Measurements from ENCODE around the gene DACH1.

DNA sequence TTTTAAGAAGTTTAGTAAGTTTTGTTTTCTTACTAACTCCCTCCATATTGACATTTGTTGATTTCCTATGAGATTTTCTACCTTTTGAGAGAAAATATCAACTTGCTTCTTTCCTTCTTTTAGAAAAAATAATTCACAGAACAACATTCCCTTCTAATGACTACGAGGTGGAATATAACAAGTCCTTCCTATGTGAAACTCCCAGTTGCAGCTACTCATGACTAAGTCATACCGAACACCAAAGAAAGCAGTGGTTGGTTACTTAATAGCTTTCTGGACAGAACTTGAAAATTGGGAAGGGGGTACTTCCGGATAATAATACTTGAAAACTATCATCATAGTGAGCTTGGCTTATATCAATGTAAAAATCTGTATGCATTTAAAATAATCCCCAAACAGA lies 144.8 kb downstream of the DACH1 start:
- TF ChIP-seq POLR2A (IDR thresholded peaks at IDR 0.05): no peak
- TF ChIP-seq, protein P1, sequence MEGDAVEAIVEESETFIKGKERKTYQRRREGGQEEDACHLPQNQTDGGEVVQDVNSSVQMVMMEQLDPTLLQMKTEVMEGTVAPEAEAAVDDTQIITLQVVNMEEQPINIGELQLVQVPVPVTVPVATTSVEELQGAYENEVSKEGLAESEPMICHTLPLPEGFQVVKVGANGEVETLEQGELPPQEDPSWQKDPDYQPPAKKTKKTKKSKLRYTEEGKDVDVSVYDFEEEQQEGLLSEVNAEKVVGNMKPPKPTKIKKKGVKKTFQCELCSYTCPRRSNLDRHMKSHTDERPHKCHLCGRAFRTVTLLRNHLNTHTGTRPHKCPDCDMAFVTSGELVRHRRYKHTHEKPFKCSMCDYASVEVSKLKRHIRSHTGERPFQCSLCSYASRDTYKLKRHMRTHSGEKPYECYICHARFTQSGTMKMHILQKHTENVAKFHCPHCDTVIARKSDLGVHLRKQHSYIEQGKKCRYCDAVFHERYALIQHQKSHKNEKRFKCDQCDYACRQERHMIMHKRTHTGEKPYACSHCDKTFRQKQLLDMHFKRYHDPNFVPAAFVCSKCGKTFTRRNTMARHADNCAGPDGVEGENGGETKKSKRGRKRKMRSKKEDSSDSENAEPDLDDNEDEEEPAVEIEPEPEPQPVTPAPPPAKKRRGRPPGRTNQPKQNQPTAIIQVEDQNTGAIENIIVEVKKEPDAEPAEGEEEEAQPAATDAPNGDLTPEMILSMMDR (IDR thresholded peaks at IDR 0.05): no peak

Measured in esophagus squamous epithelium (tissue), 4 donors.